ENCODE data around the gene SPOCK1. TPM values are rescaled to one million over a fixed set of nuclear protein-coding genes. Genes with fewer than 3 reads are reported as not detected.

SPOCK1 gene
- polyA plus RNA-seq, 3 donors, result 1.8 to 5.7 (median 2.1) TPM

DNA sequence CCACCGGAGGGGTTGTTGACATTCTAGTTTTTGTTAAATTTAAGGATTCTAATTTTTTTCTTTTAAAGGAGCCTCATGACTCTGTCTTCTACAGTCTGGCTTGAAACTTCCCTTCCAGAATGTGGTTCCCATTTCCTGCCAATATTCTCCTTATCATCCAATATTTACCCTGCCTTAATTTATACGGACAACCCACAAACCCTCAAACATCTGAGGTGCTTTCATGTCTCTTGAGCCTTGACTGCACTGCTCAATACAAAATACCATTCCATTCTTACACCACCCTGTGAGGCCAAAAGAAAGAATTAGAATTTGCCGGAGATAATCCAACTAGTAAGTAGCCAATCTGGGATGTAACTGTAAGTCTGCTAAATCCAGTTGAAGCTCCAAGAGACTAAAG lies 346.5 kb downstream of the SPOCK1 start:
- H3K27me3 Mint-ChIP-seq (ENCODE audit: low read depth in 3 of 3), result peaks cover 0 to 2% (median 1%) of the 10 kb centered on the region in 3 donors
- intact Hi-C loops (cut with micrococcal nuclease), result no loop called here
- Histone ChIP-seq H3K4me1 (ENCODE audit: control insufficient read depth in 1 of 2, insufficient read depth in 2 of 2, low read length in 2 of 2) (no peaks in the 10 kb centered on the region), H4K20me1 (ENCODE audit: insufficient read depth, low read length) (no peaks in the 10 kb centered on the region), H3K9me3 (replicated peaks in 1 of 2; ENCODE audit: control insufficient read depth in 1 of 2, insufficient read depth in 1 of 2, low read length in 2 of 2) (no peaks in the 10 kb centered on the region), H3K36me3 (replicated peaks in 1 of 2; ENCODE audit: control insufficient read depth in 1 of 2, insufficient read depth in 2 of 2, low read length in 2 of 2) (no peaks in the 10 kb centered on the region), H3K4me2 (replicated peaks; ENCODE audit: extremely low read depth, low read length, poor library complexity, severe bottlenecking) (no peak overlapping the region), H3K79me2 (ENCODE audit: insufficient read depth, low read length) (no peaks in the 10 kb centered on the region), H3K27me3 (ENCODE audit: control insufficient read depth in 2 of 2, insufficient read depth in 2 of 2, low read length in 2 of 2) (no peaks in the 10 kb centered on the region), H3K4me3 (replicated peaks in 1 of 3; ENCODE audit: low read depth in 2 of 3, low read length in 3 of 3) (no peak overlapping the region), H2AFZ (ENCODE audit: insufficient read depth, low read depth, low read length, poor library complexity, severe bottlenecking) (no peak overlapping the region), H3K9ac (ENCODE audit: insufficient read depth, low read length, poor library complexity, severe bottlenecking) (no peak overlapping the region), H3K27ac (ENCODE audit: low read depth in 1 of 2, low read length in 2 of 2) (no peak overlapping the region)
- no peak overlapping the region for H3K27ac Mint-ChIP-seq
- H3K9me3 Mint-ChIP-seq, result peaks cover 0 to 7% (median 2%) of the 10 kb centered on the region in 7 donors
- no peaks in the 10 kb centered on the region for H3K36me3 Mint-ChIP-seq
- no peaks in the 10 kb centered on the region for H3K4me1 Mint-ChIP-seq
- no peak for TF ChIP-seq CTCF (IDR thresholded peaks at IDR 0.05)
- WGBS (ENCODE audit: insufficient coverage), result 50% methylated on average over 1 of the region's 3 CpGs
- H3K4me3 Mint-ChIP-seq, result no peak overlapping the region
- DNase-seq, result no peak

GRCh38 chr5:137148655-137149054 lies 350.5 kb downstream of the SPOCK1 start:
- Histone ChIP-seq H3K9ac (ENCODE audit: insufficient read depth, low read length, poor library complexity, severe bottlenecking) (no peak overlapping the region), H3K4me2 (replicated peaks; ENCODE audit: extremely low read depth, low read length, poor library complexity, severe bottlenecking) (no peak overlapping the region), H3K4me3 (replicated peaks in 1 of 3; ENCODE audit: low read depth in 2 of 3, low read length in 3 of 3) (no peak overlapping the region), H3K27ac (ENCODE audit: low read depth in 1 of 2, low read length in 2 of 2) (no peak overlapping the region), H3K4me1 (ENCODE audit: control insufficient read depth in 1 of 2, insufficient read depth in 2 of 2, low read length in 2 of 2) (no peaks in the 10 kb centered on the region), H3K36me3 (replicated peaks in 1 of 2; ENCODE audit: control insufficient read depth in 1 of 2, insufficient read depth in 2 of 2, low read length in 2 of 2) (no peaks in the 10 kb centered on the region), H4K20me1 (ENCODE audit: insufficient read depth, low read length) (no peaks in the 10 kb centered on the region), H3K9me3 (replicated peaks in 1 of 2; ENCODE audit: control insufficient read depth in 1 of 2, insufficient read depth in 1 of 2, low read length in 2 of 2) (no peaks in the 10 kb centered on the region), H3K79me2 (ENCODE audit: insufficient read depth, low read length) (no peaks in the 10 kb centered on the region), H2AFZ (ENCODE audit: insufficient read depth, low read depth, low read length, poor library complexity, severe bottlenecking) (no peak overlapping the region), H3K27me3 (ENCODE audit: control insufficient read depth in 2 of 2, insufficient read depth in 2 of 2, low read length in 2 of 2) (no peaks in the 10 kb centered on the region)
- H3K9me3 Mint-ChIP-seq, result peaks cover 0 to 5% (median 0%) of the 10 kb centered on the region in 7 donors
- no peak overlapping the region for H3K27ac Mint-ChIP-seq
- H3K4me3 Mint-ChIP-seq, result no peak overlapping the region
- H3K27me3 Mint-ChIP-seq (ENCODE audit: low read depth in 3 of 3), result peaks cover 2 to 6% (median 5%) of the 10 kb centered on the region in 3 donors
- TF ChIP-seq CTCF (IDR thresholded peaks at IDR 0.05), result no peak
- H3K4me1 Mint-ChIP-seq, result no peaks in the 10 kb centered on the region
- no peak for DNase-seq
- no peaks in the 10 kb centered on the region for H3K36me3 Mint-ChIP-seq
- intact Hi-C loops (cut with micrococcal nuclease), result no loop called here
- no CpG with 5 or more reads among the region's 2 CpGs for WGBS (ENCODE audit: insufficient coverage)
